GM23338 (cell line): ENCODE results near the gene IL21.

ENCODE experiments used
- EZH2 ChIP-seq: fragments of 200-600 bp; sonication (generic); IDR thresholded peaks from one replicate; pipeline ENCODE4 v1.8.0; 2017; ENCODE audit warnings: antibody characterized with exemption, mild to moderate bottlenecking, low read depth; ENCODE audit not compliant: unreplicated experiment
- POLR2AphosphoS5 ChIP-seq: IDR thresholded peaks from 2 replicates; pipeline ENCODE4 v1.6.1; 2016; ENCODE audit warnings: antibody characterized with exemption, low read depth
- TF ChIP-seq, protein P1 (sequence below), 2 experiments: fragments of 200-600 bp in 1 of 2; sonication (generic) in 1 of 2; conservative IDR thresholded peaks; 2 replicates each; pipeline versions ENCODE4 v1.5.1 to v1.6.1; 2016 to 2017; ENCODE audit warnings: antibody characterized with exemption in 2 of 2, low read depth in 2 of 2, mild to moderate bottlenecking in 2 of 2, moderate library complexity in 1 of 2
- TF ChIP-seq, protein P2 (sequence below): IDR thresholded peaks from one replicate; pipeline ENCODE4 v1.6.1; 2018; ENCODE audit warnings: antibody characterized with exemption; ENCODE audit not compliant: unreplicated experiment
- TF ChIP-seq, protein P3 (sequence below): fragments of 250-450 bp; sonication (Bioruptor Pico); IDR thresholded peaks from 2 replicates; pipeline ENCODE4 v1.5.0; 2020; ENCODE audit warnings: mild to moderate bottlenecking, moderate library complexity

DNA sequence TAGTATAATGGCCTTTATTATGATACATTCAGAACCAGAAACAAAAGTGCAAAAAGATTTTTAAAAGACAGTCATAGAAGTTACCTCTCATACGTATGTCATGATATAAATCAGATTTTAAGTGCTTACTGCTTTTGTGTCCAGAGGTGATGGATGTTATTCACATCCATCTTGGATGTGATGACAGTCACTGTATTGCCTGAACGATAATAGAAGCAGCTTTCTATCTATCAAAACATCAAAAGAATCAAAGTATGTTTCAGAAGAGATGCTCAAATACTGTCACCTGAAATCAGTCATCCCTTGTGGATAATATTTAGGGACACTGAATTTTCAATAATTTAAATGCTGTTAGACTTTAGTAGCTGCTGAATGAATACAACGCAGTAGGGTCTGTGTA lies 26.8 kb upstream of the IL21 start:
- TF ChIP-seq, protein P1, sequence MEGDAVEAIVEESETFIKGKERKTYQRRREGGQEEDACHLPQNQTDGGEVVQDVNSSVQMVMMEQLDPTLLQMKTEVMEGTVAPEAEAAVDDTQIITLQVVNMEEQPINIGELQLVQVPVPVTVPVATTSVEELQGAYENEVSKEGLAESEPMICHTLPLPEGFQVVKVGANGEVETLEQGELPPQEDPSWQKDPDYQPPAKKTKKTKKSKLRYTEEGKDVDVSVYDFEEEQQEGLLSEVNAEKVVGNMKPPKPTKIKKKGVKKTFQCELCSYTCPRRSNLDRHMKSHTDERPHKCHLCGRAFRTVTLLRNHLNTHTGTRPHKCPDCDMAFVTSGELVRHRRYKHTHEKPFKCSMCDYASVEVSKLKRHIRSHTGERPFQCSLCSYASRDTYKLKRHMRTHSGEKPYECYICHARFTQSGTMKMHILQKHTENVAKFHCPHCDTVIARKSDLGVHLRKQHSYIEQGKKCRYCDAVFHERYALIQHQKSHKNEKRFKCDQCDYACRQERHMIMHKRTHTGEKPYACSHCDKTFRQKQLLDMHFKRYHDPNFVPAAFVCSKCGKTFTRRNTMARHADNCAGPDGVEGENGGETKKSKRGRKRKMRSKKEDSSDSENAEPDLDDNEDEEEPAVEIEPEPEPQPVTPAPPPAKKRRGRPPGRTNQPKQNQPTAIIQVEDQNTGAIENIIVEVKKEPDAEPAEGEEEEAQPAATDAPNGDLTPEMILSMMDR (conservative IDR thresholded peaks at IDR 0.05; ENCODE audit: low read depth in 2 of 2): no peak
- TF ChIP-seq, protein P2, sequence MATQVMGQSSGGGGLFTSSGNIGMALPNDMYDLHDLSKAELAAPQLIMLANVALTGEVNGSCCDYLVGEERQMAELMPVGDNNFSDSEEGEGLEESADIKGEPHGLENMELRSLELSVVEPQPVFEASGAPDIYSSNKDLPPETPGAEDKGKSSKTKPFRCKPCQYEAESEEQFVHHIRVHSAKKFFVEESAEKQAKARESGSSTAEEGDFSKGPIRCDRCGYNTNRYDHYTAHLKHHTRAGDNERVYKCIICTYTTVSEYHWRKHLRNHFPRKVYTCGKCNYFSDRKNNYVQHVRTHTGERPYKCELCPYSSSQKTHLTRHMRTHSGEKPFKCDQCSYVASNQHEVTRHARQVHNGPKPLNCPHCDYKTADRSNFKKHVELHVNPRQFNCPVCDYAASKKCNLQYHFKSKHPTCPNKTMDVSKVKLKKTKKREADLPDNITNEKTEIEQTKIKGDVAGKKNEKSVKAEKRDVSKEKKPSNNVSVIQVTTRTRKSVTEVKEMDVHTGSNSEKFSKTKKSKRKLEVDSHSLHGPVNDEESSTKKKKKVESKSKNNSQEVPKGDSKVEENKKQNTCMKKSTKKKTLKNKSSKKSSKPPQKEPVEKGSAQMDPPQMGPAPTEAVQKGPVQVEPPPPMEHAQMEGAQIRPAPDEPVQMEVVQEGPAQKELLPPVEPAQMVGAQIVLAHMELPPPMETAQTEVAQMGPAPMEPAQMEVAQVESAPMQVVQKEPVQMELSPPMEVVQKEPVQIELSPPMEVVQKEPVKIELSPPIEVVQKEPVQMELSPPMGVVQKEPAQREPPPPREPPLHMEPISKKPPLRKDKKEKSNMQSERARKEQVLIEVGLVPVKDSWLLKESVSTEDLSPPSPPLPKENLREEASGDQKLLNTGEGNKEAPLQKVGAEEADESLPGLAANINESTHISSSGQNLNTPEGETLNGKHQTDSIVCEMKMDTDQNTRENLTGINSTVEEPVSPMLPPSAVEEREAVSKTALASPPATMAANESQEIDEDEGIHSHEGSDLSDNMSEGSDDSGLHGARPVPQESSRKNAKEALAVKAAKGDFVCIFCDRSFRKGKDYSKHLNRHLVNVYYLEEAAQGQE: no peak
- TF ChIP-seq POLR2AphosphoS5 (no peak), EZH2 (no peak)
- TF ChIP-seq, protein P3, sequence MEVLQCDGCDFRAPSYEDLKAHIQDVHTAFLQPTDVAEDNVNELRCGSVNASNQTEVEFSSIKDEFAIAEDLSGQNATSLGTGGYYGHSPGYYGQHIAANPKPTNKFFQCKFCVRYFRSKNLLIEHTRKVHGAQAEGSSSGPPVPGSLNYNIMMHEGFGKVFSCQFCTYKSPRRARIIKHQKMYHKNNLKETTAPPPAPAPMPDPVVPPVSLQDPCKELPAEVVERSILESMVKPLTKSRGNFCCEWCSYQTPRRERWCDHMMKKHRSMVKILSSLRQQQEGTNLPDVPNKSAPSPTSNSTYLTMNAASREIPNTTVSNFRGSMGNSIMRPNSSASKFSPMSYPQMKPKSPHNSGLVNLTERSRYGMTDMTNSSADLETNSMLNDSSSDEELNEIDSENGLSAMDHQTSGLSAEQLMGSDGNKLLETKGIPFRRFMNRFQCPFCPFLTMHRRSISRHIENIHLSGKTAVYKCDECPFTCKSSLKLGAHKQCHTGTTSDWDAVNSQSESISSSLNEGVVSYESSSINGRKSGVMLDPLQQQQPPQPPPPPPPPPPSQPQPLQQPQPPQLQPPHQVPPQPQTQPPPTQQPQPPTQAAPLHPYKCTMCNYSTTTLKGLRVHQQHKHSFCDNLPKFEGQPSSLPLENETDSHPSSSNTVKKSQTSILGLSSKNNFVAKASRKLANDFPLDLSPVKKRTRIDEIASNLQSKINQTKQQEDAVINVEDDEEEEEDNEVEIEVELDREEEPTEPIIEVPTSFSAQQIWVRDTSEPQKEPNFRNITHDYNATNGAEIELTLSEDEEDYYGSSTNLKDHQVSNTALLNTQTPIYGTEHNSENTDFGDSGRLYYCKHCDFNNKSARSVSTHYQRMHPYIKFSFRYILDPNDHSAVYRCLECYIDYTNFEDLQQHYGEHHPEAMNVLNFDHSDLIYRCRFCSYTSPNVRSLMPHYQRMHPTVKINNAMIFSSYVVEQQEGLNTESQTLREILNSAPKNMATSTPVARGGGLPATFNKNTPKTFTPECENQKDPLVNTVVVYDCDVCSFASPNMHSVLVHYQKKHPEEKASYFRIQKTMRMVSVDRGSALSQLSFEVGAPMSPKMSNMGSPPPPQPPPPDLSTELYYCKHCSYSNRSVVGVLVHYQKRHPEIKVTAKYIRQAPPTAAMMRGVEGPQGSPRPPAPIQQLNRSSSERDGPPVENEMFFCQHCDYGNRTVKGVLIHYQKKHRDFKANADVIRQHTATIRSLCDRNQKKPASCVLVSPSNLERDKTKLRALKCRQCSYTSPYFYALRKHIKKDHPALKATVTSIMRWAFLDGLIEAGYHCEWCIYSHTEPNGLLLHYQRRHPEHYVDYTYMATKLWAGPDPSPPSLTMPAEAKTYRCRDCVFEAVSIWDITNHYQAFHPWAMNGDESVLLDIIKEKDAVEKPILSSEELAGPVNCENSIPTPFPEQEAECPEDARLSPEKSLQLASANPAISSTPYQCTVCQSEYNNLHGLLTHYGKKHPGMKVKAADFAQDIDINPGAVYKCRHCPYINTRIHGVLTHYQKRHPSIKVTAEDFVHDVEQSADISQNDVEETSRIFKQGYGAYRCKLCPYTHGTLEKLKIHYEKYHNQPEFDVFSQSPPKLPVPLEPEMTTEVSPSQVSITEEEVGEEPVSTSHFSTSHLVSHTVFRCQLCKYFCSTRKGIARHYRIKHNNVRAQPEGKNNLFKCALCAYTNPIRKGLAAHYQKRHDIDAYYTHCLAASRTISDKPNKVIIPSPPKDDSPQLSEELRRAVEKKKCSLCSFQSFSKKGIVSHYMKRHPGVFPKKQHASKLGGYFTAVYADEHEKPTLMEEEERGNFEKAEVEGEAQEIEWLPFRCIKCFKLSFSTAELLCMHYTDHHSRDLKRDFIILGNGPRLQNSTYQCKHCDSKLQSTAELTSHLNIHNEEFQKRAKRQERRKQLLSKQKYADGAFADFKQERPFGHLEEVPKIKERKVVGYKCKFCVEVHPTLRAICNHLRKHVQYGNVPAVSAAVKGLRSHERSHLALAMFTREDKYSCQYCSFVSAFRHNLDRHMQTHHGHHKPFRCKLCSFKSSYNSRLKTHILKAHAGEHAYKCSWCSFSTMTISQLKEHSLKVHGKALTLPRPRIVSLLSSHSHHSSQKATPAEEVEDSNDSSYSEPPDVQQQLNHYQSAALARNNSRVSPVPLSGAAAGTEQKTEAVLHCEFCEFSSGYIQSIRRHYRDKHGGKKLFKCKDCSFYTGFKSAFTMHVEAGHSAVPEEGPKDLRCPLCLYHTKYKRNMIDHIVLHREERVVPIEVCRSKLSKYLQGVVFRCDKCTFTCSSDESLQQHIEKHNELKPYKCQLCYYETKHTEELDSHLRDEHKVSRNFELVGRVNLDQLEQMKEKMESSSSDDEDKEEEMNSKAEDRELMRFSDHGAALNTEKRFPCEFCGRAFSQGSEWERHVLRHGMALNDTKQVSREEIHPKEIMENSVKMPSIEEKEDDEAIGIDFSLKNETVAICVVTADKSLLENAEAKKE: no peak
